ENCODE data around the gene CBARP.
"Not testable (repeated sequence)": the region's sequence is repeated elsewhere in the genome, so short reads cannot be mapped to it uniquely, and the experiment has no call there.

Gene CBARP

GRCh38 chr19:1213391-1214286 is 24.2 kb downstream of the CBARP start:
- DNase-seq (ENCODE audit: low read depth, low spot score), result no peak

GRCh38 chr19:1211494-1212234 is 26.1 kb downstream of the CBARP start:
- peak; percentile 48 for DNase-seq (ENCODE audit: low read depth, low spot score)

GRCh38 chr19:1210227-1210538 is 27.6 kb downstream of the CBARP start:
- DNase-seq (ENCODE audit: low read depth, low spot score), result no peak

- DNase-seq (ENCODE audit: low read depth, low spot score), result not testable (repeated sequence)
These were observed 29.0 kb downstream of the CBARP start for GRCh38 chr19:1208830-1209229.

- DNase-seq (ENCODE audit: low read depth, low spot score), result no peak
These were observed 30.8 kb downstream of the CBARP start for GRCh38 chr19:1206864-1207450.

- no peak for DNase-seq (ENCODE audit: low read depth, low spot score)
These were observed 31.5 kb downstream of the CBARP start for GRCh38 chr19:1206150-1206863.

GRCh38 chr19:1205114-1206099 is 32.4 kb downstream of the CBARP start, which contains the start of gene STK11:
Gene STK11 (plus strand): TSS chr19:1205778. CDS start chr19:1206914, 1,136 bp downstream.
- peak; percentile 69 for DNase-seq (ENCODE audit: low read depth, low spot score)

GRCh38 chr19:1200614-1201013 is 37.2 kb downstream of the CBARP start:
- not testable (repeated sequence) for DNase-seq (ENCODE audit: low read depth, low spot score)

GRCh38 chr19:1199531-1199930 is 38.3 kb downstream of the CBARP start:
- DNase-seq (ENCODE audit: low read depth, low spot score), result no peak

- no peak for DNase-seq (ENCODE audit: low read depth, low spot score)
These were observed 48.4 kb downstream of the CBARP start for GRCh38 chr19:1189419-1189818.

- no peak for DNase-seq (ENCODE audit: low read depth, low spot score)
These were observed 54.1 kb downstream of the CBARP start for GRCh38 chr19:1183543-1184172.

- no peak for DNase-seq (ENCODE audit: low read depth, low spot score)
These were observed 55.1 kb downstream of the CBARP start for GRCh38 chr19:1182727-1183126.

- DNase-seq (ENCODE audit: low read depth, low spot score), result no peak
These were observed 55.7 kb downstream of the CBARP start for GRCh38 chr19:1182068-1182467.

- DNase-seq (ENCODE audit: low read depth, low spot score), result no peak
These were observed 56.2 kb downstream of the CBARP start for GRCh38 chr19:1181606-1182005.
